ENCODE results near the gene SCGB1C1. TPM values are rescaled to one million over a fixed set of nuclear protein-coding genes. Genes with fewer than 3 reads are reported as not detected.

SCGB1C1 gene
- total and polyA plus RNA-seq, 2 of the 8 experiments (the other 6 are each of a cell fraction or from before 2014, with no cell fraction given), result not detected

GRCh38 chr11:208181-208916 lies 15.5 kb downstream of the SCGB1C1 start (continued):
- TF ChIP-seq SP4 (IDR thresholded peaks at IDR 0.05; ENCODE audit: low read length) (no peak), EGR1 (IDR thresholded peaks at IDR 0.05; ENCODE audit: borderline replicate concordance, low read depth, low read length) (peak; percentile 61; the same call in 1 of the 2 replicates), SIN3A (conservative IDR thresholded peaks at IDR 0.05 in 1 of 2, IDR thresholded peaks at IDR 0.05 in 1 of 2; ENCODE audit: low read depth in 1 of 2, low read length in 2 of 2) (0 out of 4 replicates have a peak, but pooled peaks have one; percentile 17 to 47), SAP30 (IDR thresholded peaks at IDR 0.05; ENCODE audit: insufficient read depth, insufficient replicate concordance, low read length) (peak; percentile 90)

All from H1 (cell line).